H9 (cell line): ENCODE data around the gene OSGIN1. TPM values are rescaled to one million over a fixed set of nuclear protein-coding genes. Genes with fewer than 3 reads are reported as not detected.

Experiments
- DNase-seq: peaks from one replicate; pipeline ENCODE4 v3.0.0-alpha.2; 2017
- H2AFZ ChIP-seq: one replicate; pipeline ENCODE4 v1.6.1; 2013; ENCODE audit warnings: mild to moderate bottlenecking, low read length, control low read depth, moderate library complexity
- H2AK5ac ChIP-seq: 2 replicates; pipeline ENCODE4 v1.6.1; 2013; ENCODE audit warnings: low read length, control low read depth, mixed read lengths; ENCODE audit not compliant: insufficient read length
- H2BK120ac ChIP-seq: one replicate; pipeline ENCODE4 v1.6.1; 2013; ENCODE audit warnings: low read depth, mild to moderate bottlenecking, low read length, control low read depth, inconsistent platforms; ENCODE audit not compliant: poor library complexity, severe bottlenecking
- H2BK12ac ChIP-seq: 2 replicates; pipeline ENCODE4 v1.6.1; 2013; ENCODE audit warnings: low read length, control low read depth, mixed read lengths, low read depth; ENCODE audit not compliant: insufficient read length
- H2BK15ac ChIP-seq: 2 replicates; pipeline ENCODE4 v1.6.1; 2013; ENCODE audit warnings: low read depth, low read length, control low read depth
- H2BK20ac ChIP-seq: one replicate; pipeline ENCODE4 v1.6.1; 2013; ENCODE audit warnings: low read depth, mild to moderate bottlenecking, low read length, control low read depth, inconsistent platforms; ENCODE audit not compliant: poor library complexity, severe bottlenecking
- H2BK5ac ChIP-seq: 2 replicates; pipeline ENCODE4 v1.6.1; 2013; ENCODE audit warnings: low read length, control low read depth, mixed read lengths; ENCODE audit not compliant: insufficient read length
- H3K14ac ChIP-seq: 2 replicates; pipeline ENCODE4 v1.6.1; 2013; ENCODE audit warnings: low read length, control low read depth; ENCODE audit not compliant: insufficient read depth
- H3K18ac ChIP-seq: 2 replicates; pipeline ENCODE4 v1.6.1; 2013; ENCODE audit warnings: low read depth, mild to moderate bottlenecking, mixed read lengths, low read length, control low read depth; ENCODE audit not compliant: insufficient read length
- H3K23ac ChIP-seq: 2 replicates; pipeline ENCODE4 v1.6.1; 2013; ENCODE audit warnings: low read length, control low read depth, mixed read lengths, low read depth; ENCODE audit not compliant: insufficient read length
- H3K23me2 ChIP-seq: 2 replicates; pipeline ENCODE4 v1.6.1; 2013; ENCODE audit warnings: low read depth, mild to moderate bottlenecking, mixed read lengths, low read length, control low read depth; ENCODE audit not compliant: insufficient read length, poor library complexity, severe bottlenecking
- H3K27ac ChIP-seq: 2 replicates; pipeline ENCODE4 v1.5.1; 2013; ENCODE audit warnings: low read length, control low read depth, mixed read lengths, low read depth; ENCODE audit not compliant: insufficient read length
- H3K27me3 ChIP-seq: 2 replicates; pipeline ENCODE4 v1.6.1; 2013; ENCODE audit warnings: low read length, control low read depth, inconsistent platforms; ENCODE audit not compliant: insufficient read depth
- H3K4ac ChIP-seq: 2 replicates; pipeline ENCODE4 v1.6.1; 2013; ENCODE audit warnings: low read depth, mild to moderate bottlenecking, control low read depth, inconsistent platforms, low read length, moderate library complexity
- H3K4me1 ChIP-seq: 2 replicates; pipeline ENCODE4 v1.6.1; 2013; ENCODE audit warnings: low read length, control low read depth, inconsistent platforms; ENCODE audit not compliant: insufficient read depth
- H3K4me2 ChIP-seq: 2 replicates; pipeline ENCODE4 v1.6.1; 2013; ENCODE audit warnings: low read length, control low read depth, mixed read lengths; ENCODE audit not compliant: insufficient read length, insufficient read depth
- H3K56ac ChIP-seq: 2 replicates; pipeline ENCODE4 v1.6.1; 2013; ENCODE audit warnings: low read depth, mild to moderate bottlenecking, mixed read lengths, low read length, control low read depth; ENCODE audit not compliant: insufficient read length
- H3K79me1 ChIP-seq: 2 replicates; pipeline ENCODE4 v1.6.1; 2013; ENCODE audit warnings: low read depth, mild to moderate bottlenecking, moderate library complexity, low read length, control low read depth, inconsistent platforms; ENCODE audit not compliant: insufficient read depth, poor library complexity, severe bottlenecking
- H3K79me2 ChIP-seq: 2 replicates; pipeline ENCODE4 v1.6.1; 2013; ENCODE audit warnings: low read length, control low read depth, inconsistent platforms; ENCODE audit not compliant: insufficient read depth
- H3K9ac ChIP-seq: 2 replicates; pipeline ENCODE4 v1.6.1; 2013; ENCODE audit warnings: low read length, control low read depth, mixed read lengths; ENCODE audit not compliant: insufficient read length; ENCODE audit errors: extremely low read depth
- H3K9me3 ChIP-seq: one replicate; pipeline ENCODE4 v1.6.1; 2013; ENCODE audit warnings: low read depth, low read length, inconsistent platforms; ENCODE audit not compliant: control insufficient read depth
- H3T11ph ChIP-seq: one replicate; pipeline ENCODE4 v1.6.1; 2013; ENCODE audit warnings: mild to moderate bottlenecking, low read length, control low read depth, inconsistent platforms
- H4K20me1 ChIP-seq: one replicate; pipeline ENCODE4 v1.6.1; 2013; ENCODE audit not compliant: control insufficient read depth, insufficient read length, insufficient read depth
- H4K5ac ChIP-seq: 2 replicates; pipeline ENCODE4 v1.6.1; 2013; ENCODE audit warnings: low read depth, mild to moderate bottlenecking, mixed read lengths, low read length, control low read depth; ENCODE audit not compliant: insufficient read length
- H4K8ac ChIP-seq: replicated peaks from 2 replicates; pipeline ENCODE4 v1.6.1; 2013; ENCODE audit warnings: low read length, control low read depth, mixed read lengths, low read depth; ENCODE audit not compliant: insufficient read length
- H4K91ac ChIP-seq: 2 replicates; pipeline ENCODE4 v1.6.1; 2013; ENCODE audit warnings: low read depth, mild to moderate bottlenecking, moderate library complexity, mixed read lengths, low read length, control low read depth; ENCODE audit not compliant: insufficient read length
- H3K27ac Mint-ChIP-seq, 3 experiments: 2 replicates in 2 of 3; 3 replicates in 1 of 3; pipeline ENCODE4 v1.8.0; 2020 to 2021; ENCODE audit warnings: mixed read lengths in 3 of 3, mild to moderate bottlenecking in 1 of 3, moderate library complexity in 1 of 3
- H3K27me3 Mint-ChIP-seq: 2 replicates; pipeline ENCODE4 v1.8.0; 2021; ENCODE audit warnings: low read depth, mild to moderate bottlenecking, moderate library complexity, mixed read lengths
- H3K36me3 Mint-ChIP-seq, 3 experiments: 2 replicates in 2 of 3; 3 replicates in 1 of 3; pipeline ENCODE4 v1.8.0; 2020 to 2021; ENCODE audit warnings: low read depth in 3 of 3, mixed read lengths in 3 of 3; ENCODE audit not compliant: insufficient read depth in 1 of 3
- H3K4me1 Mint-ChIP-seq, 2 experiments: 2 replicates each; pipeline ENCODE4 v1.8.0; 2020; ENCODE audit warnings: mixed read lengths in 2 of 2
- H3K4me3 Mint-ChIP-seq, 2 experiments: 2 replicates in 1 of 2; 3 replicates in 1 of 2; pipeline ENCODE4 v1.8.0; 2020 to 2021; ENCODE audit warnings: mild to moderate bottlenecking in 2 of 2, mixed read lengths in 2 of 2, moderate library complexity in 1 of 2
- H3K9me3 Mint-ChIP-seq, 2 experiments: 2 replicates in 1 of 2; 3 replicates in 1 of 2; pipeline ENCODE4 v1.8.0; 2020; ENCODE audit warnings: mild to moderate bottlenecking in 2 of 2, mixed read lengths in 2 of 2, moderate library complexity in 1 of 2
- WGBS: extraction: QIAGEN DNeasy Blood & Tissue Kit; methylation state at CpG from one replicate; pipeline ENCODE4 v1.1.7; 2013; ENCODE audit warnings: missing lambda C conversion rate, low lambda C conversion rate, mixed read lengths; ENCODE audit not compliant: insufficient read length; ENCODE audit errors: extremely low coverage; 5-methylcytosine and 5-hydroxymethylcytosine counted together
- total RNA-seq: library from RNA; stranded (reverse); gene quantifications from 2 replicates; pipeline ENCODE4 v1.2.1, GENCODE V29; 2021
- TF ChIP-seq, protein P1 (sequence below): fragments of 200-600 bp; sonication (generic); conservative IDR thresholded peaks from 3 replicates; pipeline ENCODE4 v1.8.0; 2021; ENCODE audit warnings: antibody characterized with exemption, mild to moderate bottlenecking

The OSGIN1 gene
- total RNA-seq, 1 experiment from 2014 or later: 0.63 TPM

GRCh38 chr16:83974475-83974874 is 21.4 kb downstream of the OSGIN1 start:
- H3K27ac Mint-ChIP-seq: no peak overlapping the region; a peak in 1 of 7 replicates
- no peak overlapping the region for H2BK12ac ChIP-seq
- no peak overlapping the region; a peak in 1 of 5 replicates for H3K4me3 Mint-ChIP-seq

More at GRCh38 chr16:83974475-83974874, 21.4 kb downstream of the OSGIN1 start:
- no peak overlapping the region for H3K9ac ChIP-seq
- no peak overlapping the region for H3T11ph ChIP-seq
- H3K56ac ChIP-seq: no peak overlapping the region
- H4K8ac ChIP-seq: no peak overlapping the region
- H2BK15ac ChIP-seq: no peak overlapping the region
- DNase-seq: no peak
- no peaks in the 10 kb centered on the region for H3K4me1 ChIP-seq
- H2AK5ac ChIP-seq: no peak overlapping the region
- H3K9me3 ChIP-seq: peaks cover 11% of the 10 kb centered on the region
- H3K14ac ChIP-seq: no peak overlapping the region
- no peaks in the 10 kb centered on the region for H3K23me2 ChIP-seq
- peaks cover 33% of the 10 kb centered on the region for H3K27me3 Mint-ChIP-seq
- H2AFZ ChIP-seq: no peak overlapping the region
- no peak overlapping the region for H3K18ac ChIP-seq
- H3K79me2 ChIP-seq: no peaks in the 10 kb centered on the region
- H3K27me3 ChIP-seq: no peaks in the 10 kb centered on the region
- H3K4me1 Mint-ChIP-seq: peaks cover 32 to 71% of the 10 kb centered on the region in 2 experiments
- no peak overlapping the region for H2BK5ac ChIP-seq
- no peaks in the 10 kb centered on the region for H4K20me1 ChIP-seq
- no peak overlapping the region for H2BK120ac ChIP-seq
- H3K9me3 Mint-ChIP-seq: peaks cover 20 to 21% of the 10 kb centered on the region in 2 experiments
- H3K23ac ChIP-seq: no peak overlapping the region
- H3K4me2 ChIP-seq: no peak overlapping the region
- TF ChIP-seq, protein P1, sequence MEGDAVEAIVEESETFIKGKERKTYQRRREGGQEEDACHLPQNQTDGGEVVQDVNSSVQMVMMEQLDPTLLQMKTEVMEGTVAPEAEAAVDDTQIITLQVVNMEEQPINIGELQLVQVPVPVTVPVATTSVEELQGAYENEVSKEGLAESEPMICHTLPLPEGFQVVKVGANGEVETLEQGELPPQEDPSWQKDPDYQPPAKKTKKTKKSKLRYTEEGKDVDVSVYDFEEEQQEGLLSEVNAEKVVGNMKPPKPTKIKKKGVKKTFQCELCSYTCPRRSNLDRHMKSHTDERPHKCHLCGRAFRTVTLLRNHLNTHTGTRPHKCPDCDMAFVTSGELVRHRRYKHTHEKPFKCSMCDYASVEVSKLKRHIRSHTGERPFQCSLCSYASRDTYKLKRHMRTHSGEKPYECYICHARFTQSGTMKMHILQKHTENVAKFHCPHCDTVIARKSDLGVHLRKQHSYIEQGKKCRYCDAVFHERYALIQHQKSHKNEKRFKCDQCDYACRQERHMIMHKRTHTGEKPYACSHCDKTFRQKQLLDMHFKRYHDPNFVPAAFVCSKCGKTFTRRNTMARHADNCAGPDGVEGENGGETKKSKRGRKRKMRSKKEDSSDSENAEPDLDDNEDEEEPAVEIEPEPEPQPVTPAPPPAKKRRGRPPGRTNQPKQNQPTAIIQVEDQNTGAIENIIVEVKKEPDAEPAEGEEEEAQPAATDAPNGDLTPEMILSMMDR: no peak
- no peaks in the 10 kb centered on the region for H3K79me1 ChIP-seq
- H3K27ac ChIP-seq: no peak overlapping the region
- peaks cover 16 to 26% (median 19%) of the 10 kb centered on the region in 3 experiments for H3K36me3 Mint-ChIP-seq
- H2BK20ac ChIP-seq: no peak overlapping the region
- H4K91ac ChIP-seq: no peak overlapping the region
- H4K5ac ChIP-seq: no peak overlapping the region
- no peak overlapping the region for H3K4ac ChIP-seq
- no CpG with 5 or more reads among the region's 7 CpGs for WGBS
